K562 (cell line): ENCODE data around the gene HTR5A. TPM values are rescaled to one million over a fixed set of nuclear protein-coding genes. Genes with fewer than 3 reads are reported as not detected.
A peak's percentile ranks its signal among the peaks of the same experiment; 100 is the strongest.

Experiments
- BMI1 ChIP-seq: fragments of 150-350 bp; IDR thresholded peaks from 2 replicates; pipeline ENCODE4 v1.6.1; 2014; ENCODE audit warnings: low read length
- DMBX1 ChIP-seq: fragments of 250-450 bp; sonication (Bioruptor Pico); IDR thresholded peaks from 2 replicates; pipeline ENCODE4 v1.8.0; 2022; ENCODE audit warnings: inconsistent platforms, mild to moderate bottlenecking, moderate library complexity, borderline replicate concordance
- GTF2A2 ChIP-seq: IDR thresholded peaks from 2 replicates; pipeline ENCODE4 v1.6.1; 2016; ENCODE audit warnings: mild to moderate bottlenecking, missing genetic modification characterization, missing compliant biosample characterization
- IFI16 ChIP-seq: fragments of 250-450 bp; sonication (Bioruptor Pico); IDR thresholded peaks from 2 replicates; pipeline ENCODE4 v2.1.2; 2022; ENCODE audit warnings: mild to moderate bottlenecking, inconsistent platforms
- KDM1A ChIP-seq, 2 experiments: fragments of 450-650 bp; IDR thresholded peaks; 2 replicates each; pipeline ENCODE4 v1.6.1; 2016; ENCODE audit warnings: mild to moderate bottlenecking in 2 of 2
- MAFF ChIP-seq: IDR thresholded peaks from 2 replicates; pipeline ENCODE4 v1.6.1; 2012; ENCODE audit warnings: low read length, improper control_type of control experiment
- NFRKB ChIP-seq: fragments of 450-650 bp; IDR thresholded peaks from 2 replicates; pipeline ENCODE4 v1.6.1; 2016; ENCODE audit warnings: low read depth
- SMARCA4 ChIP-seq: fragments of 450-650 bp; IDR thresholded peaks from 2 replicates; pipeline ENCODE4 v1.6.1; 2016
- SREBF1 ChIP-seq: fragments of 150-350 bp; IDR thresholded peaks from 2 replicates; pipeline ENCODE4 v1.6.1; 2014; ENCODE audit warnings: antibody characterized with exemption, low read depth, low read length, borderline replicate concordance
- TCF15 ChIP-seq: fragments of 250-450 bp; sonication (Bioruptor Pico); IDR thresholded peaks from 2 replicates; pipeline ENCODE4 v1.8.0; 2022; ENCODE audit warnings: moderate library complexity, mild to moderate bottlenecking, inconsistent platforms
- ZBTB1 ChIP-seq: sonication (generic); formaldehyde crosslinking; IDR thresholded peaks from 2 replicates; pipeline ENCODE4 v1.8.1; 2023; ENCODE audit warnings: missing genetic modification reagents, low read depth, mild to moderate bottlenecking, borderline replicate concordance
- ZNF282 ChIP-seq: sonication (generic); formaldehyde crosslinking; IDR thresholded peaks from 2 replicates; pipeline ENCODE4 v1.8.1; 2023; ENCODE audit warnings: missing genetic modification reagents
- polyA plus RNA-seq, 8 experiments: library from polyadenylated mRNA; depleted of rRNA in 4 of 8; stranded (reverse) in 5 of 8; unstranded in 3 of 8; fragments of >200 nt; fragmentation: Nextera tagmentation in 2 of 8; fragmentation: Illumina TruSeq in 1 of 8; extraction: Ambion mirVana in 2 of 8; extraction: Trizol in 1 of 8; gene quantifications; 2 replicates each; pipeline versions ENCODE4 v1.2.1 to v1.2.3, GENCODE V29; 2011 to 2014; ENCODE audit warnings: inconsistent platforms in 1 of 8, missing spikeins in 1 of 8
- total RNA-seq, 7 experiments: library from RNA; depleted of rRNA in 6 of 7; stranded (reverse); fragments of >200 nt in 6 of 7; fragmentation: Illumina TruSeq in 2 of 7; extraction: Trizol in 2 of 7; gene quantifications; 2 replicates each; pipeline versions ENCODE4 v1.2.1 to v1.2.3, GENCODE V29; 2011 to 2021; ENCODE audit warnings: low replicate concordance in 1 of 7
- TF ChIP-seq, protein P1 (sequence below): fragments of 450-650 bp; IDR thresholded peaks from 2 replicates; pipeline ENCODE4 v1.6.1; 2016; ENCODE audit warnings: mild to moderate bottlenecking
- TF ChIP-seq, protein P2 (sequence below): fragments of 150-350 bp; conservative IDR thresholded peaks from 2 replicates; pipeline ENCODE4 v1.6.1; 2014; ENCODE audit warnings: low read length
- TF ChIP-seq, protein P3 (sequence below): fragments of 450-650 bp; formaldehyde crosslinking; IDR thresholded peaks from 2 replicates; pipeline ENCODE4 v1.4.0; 2020; ENCODE audit warnings: mild to moderate bottlenecking, mixed read lengths
- TF ChIP-seq, protein P4 (sequence below): fragments of 250-450 bp; sonication (Bioruptor Pico); IDR thresholded peaks from 2 replicates; pipeline ENCODE4 v1.5.0; 2021
- TF ChIP-seq, protein P5 (sequence below): fragments of 250-450 bp; sonication (Bioruptor Pico); IDR thresholded peaks from 2 replicates; pipeline ENCODE4 v1.9.0; 2021; ENCODE audit warnings: mild to moderate bottlenecking
- TF ChIP-seq, protein P6 (sequence below): sonication (generic); formaldehyde crosslinking; IDR thresholded peaks from 2 replicates; pipeline ENCODE4 v1.9.0; 2022; ENCODE audit warnings: mild to moderate bottlenecking, missing genetic modification reagents

Gene HTR5A
- total and polyA plus RNA-seq, 9 of the 15 experiments (the other 6 are each of a cell fraction or from before 2014, with no cell fraction given) = 0.06 TPM; not detected in 8

DNA sequence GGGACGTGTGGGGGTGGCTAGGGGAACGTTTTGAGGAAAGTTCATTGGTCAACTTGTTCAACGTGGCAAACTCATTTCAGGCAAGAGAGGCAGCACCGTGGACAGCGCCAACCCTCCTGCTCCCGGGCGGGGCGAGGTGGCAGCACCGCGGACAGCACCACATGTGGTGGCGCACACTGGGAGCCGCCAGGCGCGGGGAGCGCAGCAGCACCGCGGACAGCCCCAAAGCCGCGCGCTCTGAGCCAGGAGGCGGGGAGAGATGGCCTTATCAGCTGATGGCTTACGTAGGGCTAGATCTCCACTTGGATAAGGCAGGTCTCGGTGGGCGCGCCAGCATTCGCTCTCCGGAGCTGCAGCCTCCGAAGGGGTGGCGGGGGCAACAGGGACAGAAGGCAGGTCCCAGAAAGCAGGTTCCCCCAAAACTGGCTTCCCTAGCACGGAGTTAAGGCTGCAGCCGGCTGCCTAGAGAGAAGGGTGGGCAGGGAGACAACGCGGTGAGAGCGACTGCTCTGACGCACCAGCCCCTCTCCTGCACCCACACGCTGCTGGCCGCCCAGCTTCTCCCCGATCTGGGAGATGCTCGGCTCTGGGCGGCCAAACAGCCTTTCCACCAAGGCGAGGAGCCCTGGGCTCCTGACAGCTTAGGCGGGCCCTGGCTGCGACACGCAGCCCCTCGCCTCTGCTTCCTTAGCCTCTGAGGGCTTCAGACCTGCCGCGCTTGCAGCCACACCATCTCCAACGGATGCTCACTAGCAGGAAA, at the start of gene HTR5A (continued):
- TF ChIP-seq SREBF1 = peak; percentile 98
- TF ChIP-seq, protein P1, sequence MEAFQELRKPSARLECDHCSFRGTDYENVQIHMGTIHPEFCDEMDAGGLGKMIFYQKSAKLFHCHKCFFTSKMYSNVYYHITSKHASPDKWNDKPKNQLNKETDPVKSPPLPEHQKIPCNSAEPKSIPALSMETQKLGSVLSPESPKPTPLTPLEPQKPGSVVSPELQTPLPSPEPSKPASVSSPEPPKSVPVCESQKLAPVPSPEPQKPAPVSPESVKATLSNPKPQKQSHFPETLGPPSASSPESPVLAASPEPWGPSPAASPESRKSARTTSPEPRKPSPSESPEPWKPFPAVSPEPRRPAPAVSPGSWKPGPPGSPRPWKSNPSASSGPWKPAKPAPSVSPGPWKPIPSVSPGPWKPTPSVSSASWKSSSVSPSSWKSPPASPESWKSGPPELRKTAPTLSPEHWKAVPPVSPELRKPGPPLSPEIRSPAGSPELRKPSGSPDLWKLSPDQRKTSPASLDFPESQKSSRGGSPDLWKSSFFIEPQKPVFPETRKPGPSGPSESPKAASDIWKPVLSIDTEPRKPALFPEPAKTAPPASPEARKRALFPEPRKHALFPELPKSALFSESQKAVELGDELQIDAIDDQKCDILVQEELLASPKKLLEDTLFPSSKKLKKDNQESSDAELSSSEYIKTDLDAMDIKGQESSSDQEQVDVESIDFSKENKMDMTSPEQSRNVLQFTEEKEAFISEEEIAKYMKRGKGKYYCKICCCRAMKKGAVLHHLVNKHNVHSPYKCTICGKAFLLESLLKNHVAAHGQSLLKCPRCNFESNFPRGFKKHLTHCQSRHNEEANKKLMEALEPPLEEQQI = peak; percentile 100
- TF ChIP-seq, protein P2, sequence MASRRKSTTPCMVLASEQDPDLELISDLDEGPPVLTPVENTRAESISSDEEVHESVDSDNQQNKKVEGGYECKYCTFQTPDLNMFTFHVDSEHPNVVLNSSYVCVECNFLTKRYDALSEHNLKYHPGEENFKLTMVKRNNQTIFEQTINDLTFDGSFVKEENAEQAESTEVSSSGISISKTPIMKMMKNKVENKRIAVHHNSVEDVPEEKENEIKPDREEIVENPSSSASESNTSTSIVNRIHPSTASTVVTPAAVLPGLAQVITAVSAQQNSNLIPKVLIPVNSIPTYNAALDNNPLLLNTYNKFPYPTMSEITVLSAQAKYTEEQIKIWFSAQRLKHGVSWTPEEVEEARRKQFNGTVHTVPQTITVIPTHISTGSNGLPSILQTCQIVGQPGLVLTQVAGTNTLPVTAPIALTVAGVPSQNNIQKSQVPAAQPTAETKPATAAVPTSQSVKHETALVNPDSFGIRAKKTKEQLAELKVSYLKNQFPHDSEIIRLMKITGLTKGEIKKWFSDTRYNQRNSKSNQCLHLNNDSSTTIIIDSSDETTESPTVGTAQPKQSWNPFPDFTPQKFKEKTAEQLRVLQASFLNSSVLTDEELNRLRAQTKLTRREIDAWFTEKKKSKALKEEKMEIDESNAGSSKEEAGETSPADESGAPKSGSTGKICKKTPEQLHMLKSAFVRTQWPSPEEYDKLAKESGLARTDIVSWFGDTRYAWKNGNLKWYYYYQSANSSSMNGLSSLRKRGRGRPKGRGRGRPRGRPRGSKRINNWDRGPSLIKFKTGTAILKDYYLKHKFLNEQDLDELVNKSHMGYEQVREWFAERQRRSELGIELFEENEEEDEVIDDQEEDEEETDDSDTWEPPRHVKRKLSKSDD = no peak
- TF ChIP-seq ZBTB1 (CRISPR knock-in tag) = peak; percentile 98
- TF ChIP-seq TCF15 = peak; percentile 85
- TF ChIP-seq, protein P3, sequence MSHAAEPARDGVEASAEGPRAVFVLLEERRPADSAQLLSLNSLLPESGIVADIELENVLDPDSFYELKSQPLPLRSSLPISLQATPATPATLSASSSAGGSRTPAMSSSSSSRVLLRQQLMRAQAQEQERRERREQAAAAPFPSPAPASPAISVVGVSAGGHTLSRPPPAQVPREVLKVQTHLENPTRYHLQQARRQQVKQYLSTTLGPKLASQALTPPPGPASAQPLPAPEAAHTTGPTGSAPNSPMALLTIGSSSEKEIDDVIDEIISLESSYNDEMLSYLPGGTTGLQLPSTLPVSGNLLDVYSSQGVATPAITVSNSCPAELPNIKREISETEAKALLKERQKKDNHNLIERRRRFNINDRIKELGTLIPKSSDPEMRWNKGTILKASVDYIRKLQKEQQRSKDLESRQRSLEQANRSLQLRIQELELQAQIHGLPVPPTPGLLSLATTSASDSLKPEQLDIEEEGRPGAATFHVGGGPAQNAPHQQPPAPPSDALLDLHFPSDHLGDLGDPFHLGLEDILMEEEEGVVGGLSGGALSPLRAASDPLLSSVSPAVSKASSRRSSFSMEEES = peak; percentile 18; the same call in 1 of the 2 replicates
- no peak for TF ChIP-seq BMI1
- TF ChIP-seq, protein P4, sequence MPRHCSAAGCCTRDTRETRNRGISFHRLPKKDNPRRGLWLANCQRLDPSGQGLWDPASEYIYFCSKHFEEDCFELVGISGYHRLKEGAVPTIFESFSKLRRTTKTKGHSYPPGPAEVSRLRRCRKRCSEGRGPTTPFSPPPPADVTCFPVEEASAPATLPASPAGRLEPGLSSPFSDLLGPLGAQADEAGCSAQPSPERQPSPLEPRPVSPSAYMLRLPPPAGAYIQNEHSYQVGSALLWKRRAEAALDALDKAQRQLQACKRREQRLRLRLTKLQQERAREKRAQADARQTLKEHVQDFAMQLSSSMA = 0 out of 2 replicates have a peak, but pooled peaks have one; percentile 57
- peak; percentile 100 for TF ChIP-seq ZNF282 (CRISPR knock-in tag)
- TF ChIP-seq MAFF = no peak
- no peak; the same call in 1 of the 2 replicates for TF ChIP-seq SMARCA4
- TF ChIP-seq KDM1A (IDR thresholded peaks at IDR 0.05) = no peak
- TF ChIP-seq, protein P5, sequence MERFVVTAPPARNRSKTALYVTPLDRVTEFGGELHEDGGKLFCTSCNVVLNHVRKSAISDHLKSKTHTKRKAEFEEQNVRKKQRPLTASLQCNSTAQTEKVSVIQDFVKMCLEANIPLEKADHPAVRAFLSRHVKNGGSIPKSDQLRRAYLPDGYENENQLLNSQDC (CRISPR knock-in tag) = no peak
- TF ChIP-seq IFI16 (CRISPR knock-in tag) = peak; percentile 80
- no peak for TF ChIP-seq GTF2A2 (tag)
- TF ChIP-seq, protein P6, sequence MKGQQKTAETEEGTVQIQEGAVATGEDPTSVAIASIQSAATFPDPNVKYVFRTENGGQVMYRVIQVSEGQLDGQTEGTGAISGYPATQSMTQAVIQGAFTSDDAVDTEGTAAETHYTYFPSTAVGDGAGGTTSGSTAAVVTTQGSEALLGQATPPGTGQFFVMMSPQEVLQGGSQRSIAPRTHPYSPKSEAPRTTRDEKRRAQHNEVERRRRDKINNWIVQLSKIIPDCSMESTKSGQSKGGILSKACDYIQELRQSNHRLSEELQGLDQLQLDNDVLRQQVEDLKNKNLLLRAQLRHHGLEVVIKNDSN (CRISPR knock-in tag) = peak; percentile 87
- TF ChIP-seq DMBX1 (CRISPR knock-in tag) = peak; percentile 99
- no peak for TF ChIP-seq NFRKB
